ENCODE data around the gene SNCAIP.

SNCAIP gene

DNA sequence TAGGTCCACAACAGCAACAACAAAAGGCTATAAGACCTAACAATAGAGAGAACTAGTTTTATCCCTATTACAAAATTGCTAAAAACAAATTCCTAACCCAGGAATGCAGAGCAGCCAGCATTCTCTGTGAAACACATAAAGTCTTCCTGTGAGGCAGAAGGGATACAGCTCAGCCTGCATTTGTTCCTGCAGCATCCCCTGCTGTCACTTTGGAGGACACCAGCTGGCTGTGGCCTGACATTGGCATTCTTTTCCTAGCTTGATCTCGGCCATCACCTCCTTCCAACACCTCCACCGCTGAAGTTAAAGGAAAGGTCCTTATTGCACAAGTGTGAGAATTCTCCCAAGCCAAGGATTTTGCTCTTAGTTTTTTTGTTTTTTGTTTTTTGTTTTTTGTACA is 186.1 kb downstream of the SNCAIP start:
- H2BK12ac ChIP-seq (ENCODE audit: low read length), result no peak overlapping the region
- H3K9me3 ChIP-seq (ENCODE audit: insufficient read depth, low read depth, low read length), result no peaks in the 10 kb centered on the region
- H4K12ac ChIP-seq (ENCODE audit: low read depth, low read length), result no peak overlapping the region
- H3K36me3 ChIP-seq (ENCODE audit: control insufficient read depth in 1 of 2, insufficient read depth in 2 of 2, low read length in 2 of 2), result no peaks in the 10 kb centered on the region
- WGBS (ENCODE audit: extremely low coverage, insufficient coverage, insufficient read length), result no CpG with 5 or more reads among the region's 2 CpGs
- peak; percentile 30 to 72 for DNase-seq
- H3K27me3 ChIP-seq (ENCODE audit: insufficient read depth, low read length), result no peaks in the 10 kb centered on the region
- H3K14ac ChIP-seq (ENCODE audit: low read length), result no peak overlapping the region
- no peak overlapping the region for H2AK5ac ChIP-seq (ENCODE audit: low read length)
- H2BK120ac ChIP-seq (ENCODE audit: insufficient read depth, low read length, poor library complexity), result no peak overlapping the region
- H3K27ac ChIP-seq (ENCODE audit: low read depth, low read length), result no peak overlapping the region
- no peak overlapping the region for H3K9ac ChIP-seq (ENCODE audit: low read length)
- no peak overlapping the region for H3K4me3 ChIP-seq (ENCODE audit: low read depth, low read length)
- H2BK5ac ChIP-seq (ENCODE audit: low read depth, low read length, poor library complexity), result no peak overlapping the region
- no peak overlapping the region for H4K91ac ChIP-seq (ENCODE audit: low read depth, low read length)
- H3K4me1 ChIP-seq (ENCODE audit: control insufficient read depth in 1 of 2, insufficient read depth in 2 of 2, low read length in 2 of 2), result no peaks in the 10 kb centered on the region
- no peak overlapping the region for H3K4ac ChIP-seq (ENCODE audit: low read depth, low read length)
- no peak overlapping the region for H3K23ac ChIP-seq (ENCODE audit: low read length)
- H2AFZ ChIP-seq (ENCODE audit: insufficient read depth, low read length, poor library complexity), result no peak overlapping the region
- H4K8ac ChIP-seq (ENCODE audit: low read depth, low read length), result no peak overlapping the region
- no peaks in the 10 kb centered on the region for H3K79me1 ChIP-seq (ENCODE audit: low read length)
- H3K18ac ChIP-seq (ENCODE audit: low read length), result no peak overlapping the region
- no peaks in the 10 kb centered on the region for H3K79me2 ChIP-seq (ENCODE audit: control insufficient read depth, insufficient read depth, low read length, poor library complexity)
- H3K4me2 ChIP-seq (ENCODE audit: low read length), result no peak overlapping the region

GRCh38 chr5:122499585-122499984 is 187.5 kb downstream of the SNCAIP start:
- Histone ChIP-seq H2AK5ac (ENCODE audit: low read length) (no peak overlapping the region), H3K23ac (ENCODE audit: low read length) (no peak overlapping the region), H3K27me3 (ENCODE audit: insufficient read depth, low read length) (no peaks in the 10 kb centered on the region), H4K91ac (ENCODE audit: low read depth, low read length) (no peak overlapping the region), H2BK12ac (ENCODE audit: low read length) (no peak overlapping the region), H3K27ac (ENCODE audit: low read depth, low read length) (no peak overlapping the region), H3K79me1 (ENCODE audit: low read length) (no peaks in the 10 kb centered on the region), H3K14ac (ENCODE audit: low read length) (no peak overlapping the region), H3K36me3 (ENCODE audit: control insufficient read depth in 1 of 2, insufficient read depth in 2 of 2, low read length in 2 of 2) (no peaks in the 10 kb centered on the region), H4K12ac (ENCODE audit: low read depth, low read length) (no peak overlapping the region), H3K79me2 (ENCODE audit: control insufficient read depth, insufficient read depth, low read length, poor library complexity) (no peaks in the 10 kb centered on the region), H2BK120ac (ENCODE audit: insufficient read depth, low read length, poor library complexity) (no peak overlapping the region), H3K4me1 (ENCODE audit: control insufficient read depth in 1 of 2, insufficient read depth in 2 of 2, low read length in 2 of 2) (no peaks in the 10 kb centered on the region), H3K4me2 (ENCODE audit: low read length) (no peak overlapping the region), H2BK5ac (ENCODE audit: low read depth, low read length, poor library complexity) (no peak overlapping the region), H2AFZ (ENCODE audit: insufficient read depth, low read length, poor library complexity) (no peak overlapping the region), H3K4me3 (ENCODE audit: low read depth, low read length) (no peak overlapping the region), H3K18ac (ENCODE audit: low read length) (no peak overlapping the region), H3K9ac (ENCODE audit: low read length) (no peak overlapping the region), H4K8ac (ENCODE audit: low read depth, low read length) (no peak overlapping the region), H3K4ac (ENCODE audit: low read depth, low read length) (no peak overlapping the region), H3K9me3 (ENCODE audit: insufficient read depth, low read depth, low read length) (no peaks in the 10 kb centered on the region)
- no peak for DNase-seq

DNA sequence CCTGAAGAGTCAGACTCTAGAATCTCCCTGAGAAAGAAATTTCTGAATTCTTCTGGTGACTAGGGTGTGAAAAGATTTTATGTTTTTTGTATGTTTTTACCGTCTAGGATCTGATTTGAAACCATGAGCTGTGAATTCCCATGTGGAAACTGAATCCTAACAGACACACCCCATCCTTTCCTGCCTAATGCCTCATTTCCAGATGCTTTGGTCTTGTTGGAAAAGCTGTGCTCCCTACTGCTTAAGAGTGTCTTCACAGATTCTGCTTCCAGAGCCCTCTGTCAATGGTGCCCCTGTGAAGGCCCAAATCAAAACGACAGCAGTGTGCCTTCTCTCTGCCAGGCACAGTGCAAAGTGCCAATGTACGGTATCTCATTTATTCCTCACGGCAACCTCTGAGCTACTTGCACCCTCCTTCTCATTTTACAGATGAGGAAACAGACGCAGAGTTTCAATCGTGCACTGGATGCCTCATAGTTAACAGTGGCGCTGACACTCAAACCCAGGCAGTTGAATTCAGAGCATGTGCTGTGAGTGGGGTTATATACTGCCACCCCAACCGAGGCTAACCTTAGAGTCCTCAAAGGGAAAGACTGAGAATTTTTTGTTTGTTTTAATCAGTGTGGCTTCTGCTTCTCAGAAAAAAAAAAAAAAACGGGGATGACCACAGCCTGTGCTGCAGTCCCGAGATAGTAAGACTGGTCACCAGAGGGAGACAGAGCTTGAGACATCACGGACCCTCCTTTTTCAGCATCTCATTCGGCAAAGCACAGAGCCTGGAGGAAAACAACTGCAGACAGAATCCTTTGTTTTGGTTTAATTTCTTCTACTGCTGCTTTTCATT is 188.4 kb downstream of the SNCAIP start:
- DNase-seq, result peak; percentile 35 to 69
- no peak overlapping the region for H4K12ac ChIP-seq (ENCODE audit: low read depth, low read length)

DNA sequence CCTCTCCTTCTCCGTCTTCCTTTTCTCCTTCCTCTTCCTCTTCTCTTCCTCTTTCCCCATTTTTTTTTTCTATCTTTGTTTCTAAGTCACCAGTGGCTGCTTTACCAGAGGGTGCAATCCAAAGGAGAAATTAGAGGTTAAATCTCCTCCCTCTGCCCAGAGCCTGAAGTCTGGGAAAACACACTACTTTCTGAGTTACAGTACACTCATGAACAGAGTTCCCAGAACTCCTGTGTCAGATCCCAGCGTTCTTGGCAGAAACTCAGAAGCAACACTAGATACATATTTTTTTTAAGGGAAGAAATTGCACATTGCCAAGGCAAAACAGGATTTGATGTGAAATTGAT is 189.0 kb downstream of the SNCAIP start:
- Histone ChIP-seq H2AFZ (ENCODE audit: insufficient read depth, low read length, poor library complexity) (no peak overlapping the region), H3K79me1 (ENCODE audit: low read length) (no peaks in the 10 kb centered on the region), H3K18ac (ENCODE audit: low read length) (no peak overlapping the region), H3K9ac (ENCODE audit: low read length) (no peak overlapping the region), H2AK5ac (ENCODE audit: low read length) (no peak overlapping the region), H3K27me3 (ENCODE audit: insufficient read depth, low read length) (no peaks in the 10 kb centered on the region), H4K8ac (ENCODE audit: low read depth, low read length) (no peak overlapping the region), H3K36me3 (ENCODE audit: control insufficient read depth in 1 of 2, insufficient read depth in 2 of 2, low read length in 2 of 2) (no peaks in the 10 kb centered on the region), H3K27ac (ENCODE audit: low read depth, low read length) (no peak overlapping the region), H4K12ac (ENCODE audit: low read depth, low read length) (no peak overlapping the region), H3K4ac (ENCODE audit: low read depth, low read length) (no peak overlapping the region), H3K4me1 (ENCODE audit: control insufficient read depth in 1 of 2, insufficient read depth in 2 of 2, low read length in 2 of 2) (no peaks in the 10 kb centered on the region), H3K4me3 (ENCODE audit: low read depth, low read length) (no peak overlapping the region), H2BK5ac (ENCODE audit: low read depth, low read length, poor library complexity) (no peak overlapping the region), H2BK120ac (ENCODE audit: insufficient read depth, low read length, poor library complexity) (no peak overlapping the region), H3K23ac (ENCODE audit: low read length) (no peak overlapping the region), H3K14ac (ENCODE audit: low read length) (no peak overlapping the region), H2BK12ac (ENCODE audit: low read length) (no peak overlapping the region), H3K9me3 (ENCODE audit: insufficient read depth, low read depth, low read length) (no peaks in the 10 kb centered on the region), H4K91ac (ENCODE audit: low read depth, low read length) (no peak overlapping the region), H3K4me2 (ENCODE audit: low read length) (no peak overlapping the region), H3K79me2 (ENCODE audit: control insufficient read depth, insufficient read depth, low read length, poor library complexity) (no peaks in the 10 kb centered on the region)
- no CpG with 5 or more reads among the region's 2 CpGs for WGBS (ENCODE audit: extremely low coverage, insufficient coverage, insufficient read length)
- DNase-seq, result no peak

More for the DNA sequence above, 188.4 kb downstream of the SNCAIP start:
- Histone ChIP-seq H3K9me3 (ENCODE audit: insufficient read depth, low read depth, low read length) (no peaks in the 10 kb centered on the region), H3K27ac (ENCODE audit: low read depth, low read length) (no peak overlapping the region), H2BK120ac (ENCODE audit: insufficient read depth, low read length, poor library complexity) (no peak overlapping the region), H3K4me2 (ENCODE audit: low read length) (no peak overlapping the region), H3K79me1 (ENCODE audit: low read length) (no peaks in the 10 kb centered on the region), H2AK5ac (ENCODE audit: low read length) (no peak overlapping the region), H3K27me3 (ENCODE audit: insufficient read depth, low read length) (no peaks in the 10 kb centered on the region), H3K36me3 (ENCODE audit: control insufficient read depth in 1 of 2, insufficient read depth in 2 of 2, low read length in 2 of 2) (no peaks in the 10 kb centered on the region), H3K14ac (ENCODE audit: low read length) (no peak overlapping the region), H3K18ac (ENCODE audit: low read length) (no peak overlapping the region), H3K4me1 (ENCODE audit: control insufficient read depth in 1 of 2, insufficient read depth in 2 of 2, low read length in 2 of 2) (no peaks in the 10 kb centered on the region), H3K9ac (ENCODE audit: low read length) (no peak overlapping the region), H3K23ac (ENCODE audit: low read length) (no peak overlapping the region), H2BK12ac (ENCODE audit: low read length) (no peak overlapping the region), H3K79me2 (ENCODE audit: control insufficient read depth, insufficient read depth, low read length, poor library complexity) (no peaks in the 10 kb centered on the region), H4K8ac (ENCODE audit: low read depth, low read length) (no peak overlapping the region), H4K91ac (ENCODE audit: low read depth, low read length) (no peak overlapping the region), H2BK5ac (ENCODE audit: low read depth, low read length, poor library complexity) (no peak overlapping the region), H2AFZ (ENCODE audit: insufficient read depth, low read length, poor library complexity) (no peak overlapping the region), H3K4ac (ENCODE audit: low read depth, low read length) (no peak overlapping the region), H3K4me3 (ENCODE audit: low read depth, low read length) (no peak overlapping the region)
- WGBS (ENCODE audit: extremely low coverage, insufficient coverage, insufficient read length), result no CpG with 5 or more reads among the region's 12 CpGs
